Breast epithelium (tissue), 4 donors: ENCODE data around the gene CMPK1. TPM values are rescaled to one million over a fixed set of nuclear protein-coding genes. Genes with fewer than 3 reads are reported as not detected.
A peak's percentile ranks its signal among the peaks of the same experiment; 100 is the strongest.
"Not testable (repeated sequence)": the region's sequence is repeated elsewhere in the genome, so short reads cannot be mapped to it uniquely, and the experiment has no call there.

Source experiments
- DNase-seq, 2 donors: peaks; one replicate each; pipeline ENCODE4 v3.0.0-alpha.2; 2019; ENCODE audit warnings: low spot score in 2 of 2
- H3K27ac ChIP-seq, 2 donors: fragments of 200-600 bp; sonication (generic) in 1 of 2; one replicate each; pipeline ENCODE4 v1.5.1; 2016 to 2019; ENCODE audit warnings: mild to moderate bottlenecking in 1 of 2
- H3K27me3 ChIP-seq, 2 donors: fragments of 200-600 bp; sonication (generic) in 1 of 2; one replicate each; pipeline versions ENCODE4 v1.5.1 to v1.6.0; 2017 to 2019; ENCODE audit warnings: control low read depth in 1 of 2, mild to moderate bottlenecking in 1 of 2
- H3K36me3 ChIP-seq: fragments of 200-600 bp; one replicate; pipeline ENCODE4 v1.5.1; 2019
- H3K4me1 ChIP-seq, 2 donors: fragments of 200-600 bp; sonication (generic); one replicate each; pipeline ENCODE4 v1.5.1; 2016 to 2019; ENCODE audit warnings: control low read depth in 1 of 2
- H3K4me3 ChIP-seq, 3 donors: fragments of 200-600 bp; sonication (generic); 1 replicate in 2 of 3; 2 replicates in 1 of 3; pipeline ENCODE4 v1.5.1; 2016 to 2019; ENCODE audit warnings: mild to moderate bottlenecking in 3 of 3, moderate library complexity in 2 of 3
- H3K9me3 ChIP-seq, 2 donors: fragments of 200-600 bp; sonication (generic) in 1 of 2; one replicate each; pipeline ENCODE4 v1.5.1; 2016 to 2019; ENCODE audit warnings: control low read depth in 1 of 2
- CTCF ChIP-seq, 3 donors: fragments of 450-650 bp; IDR thresholded peaks; one replicate each; pipeline ENCODE4 v1.5.1; 2016 to 2017; ENCODE audit warnings: antibody characterized with exemption in 3 of 3, mild to moderate bottlenecking in 3 of 3, moderate library complexity in 3 of 3
- POLR2A ChIP-seq: fragments of 450-650 bp; IDR thresholded peaks from one replicate; pipeline ENCODE4 v1.6.1; 2016; ENCODE audit warnings: antibody characterized with exemption, mild to moderate bottlenecking, moderate library complexity
- POLR2AphosphoS5 ChIP-seq, 3 donors: sonication (generic); formaldehyde crosslinking; IDR thresholded peaks; one replicate each; pipeline ENCODE4 v1.6.1; 2017; ENCODE audit warnings: antibody characterized with exemption in 3 of 3
- intact Hi-C: fragments of 100-400 bp; cut with DNase I; formaldehyde crosslinking; loops from one replicate; pipeline ENCODE4 v1.15.1; 2023; ENCODE audit warnings: low total_unique reads
- total RNA-seq, 3 donors: library from RNA; depleted of rRNA; stranded (reverse); fragments of >200 nt; gene quantifications; one replicate each; pipeline ENCODE4 v1.1.0, GENCODE V29; 2016

CMPK1 gene
- total RNA-seq, 3 donors from 2014 or later: 83.6 to 177 (median 130) TPM

- no peak overlapping the region for H3K27ac ChIP-seq
- TF ChIP-seq CTCF (IDR thresholded peaks at IDR 0.05) (no peak), POLR2AphosphoS5 (IDR thresholded peaks at IDR 0.05) (no peak), POLR2A (no peak)
- peaks cover 0 to 4% of the 10 kb centered on the region in 2 donors for H3K4me1 ChIP-seq
- H3K36me3 ChIP-seq: no peaks in the 10 kb centered on the region
- H3K9me3 ChIP-seq: no peaks in the 10 kb centered on the region
- DNase-seq: no peak
- no peak overlapping the region for H3K4me3 ChIP-seq
- H3K27me3 ChIP-seq: no peaks in the 10 kb centered on the region
- intact Hi-C loops: no loop called here
Observed at GRCh38 chr1:47309427-47309826, 24.2 kb upstream of the CMPK1 start.

- intact Hi-C loops: no loop called here
- H3K36me3 ChIP-seq: no peaks in the 10 kb centered on the region
Observed at GRCh38 chr1:47313915-47314664, 19.5 kb upstream of the CMPK1 start, which contains the start of gene STIL. TSS of gene STIL (minus strand) at chr1:47314147. CDS start at chr1:47310319, 3,828 bp downstream.

GRCh38 chr1:47317841-47318240, 15.7 kb upstream of the CMPK1 start:
- intact Hi-C loops: no loop called here
- no peak for DNase-seq
- Histone ChIP-seq H3K9me3 (no peaks in the 10 kb centered on the region), H3K4me3 (no peak overlapping the region), H3K27me3 (no peaks in the 10 kb centered on the region), H3K36me3 (no peaks in the 10 kb centered on the region), H3K27ac (no peak overlapping the region), H3K4me1 (peaks cover 0 to 4% of the 10 kb centered on the region in 2 donors)
- TF ChIP-seq CTCF (IDR thresholded peaks at IDR 0.05): no peak
- no peak for TF ChIP-seq POLR2A
- TF ChIP-seq POLR2AphosphoS5 (IDR thresholded peaks at IDR 0.05): no peak

More at GRCh38 chr1:47313915-47314664, 19.5 kb upstream of the CMPK1 start, which contains the start of gene STIL:
- no peaks in the 10 kb centered on the region for H3K27me3 ChIP-seq
- H3K4me3 ChIP-seq: peak within 1 kb of the TSS; percentile 64 to 84 (median 65)
- DNase-seq: peak; percentile 99
- peaks cover 0 to 4% of the 10 kb centered on the region in 2 donors for H3K4me1 ChIP-seq
- TF ChIP-seq POLR2AphosphoS5 (IDR thresholded peaks at IDR 0.05) (peak; percentile 55 to 84 (median 58)), CTCF (IDR thresholded peaks at IDR 0.05) (no peak), POLR2A (peak; percentile 52)
- H3K27ac ChIP-seq: peak within 1 kb of the TSS; percentile 74 to 85
- H3K9me3 ChIP-seq: no peaks in the 10 kb centered on the region

GRCh38 chr1:47319968-47320367, 13.6 kb upstream of the CMPK1 start:
- intact Hi-C loops: loop anchor here (2.0 kb wide), 1 partner anchor 49 kb away; no protein-coding TSS in a partner anchor
- DNase-seq, H3K4me3 ChIP-seq: not testable (repeated sequence)

GRCh38 chr1:47323599-47324031, 10.0 kb upstream of the CMPK1 start:
- no peak for TF ChIP-seq POLR2AphosphoS5 (IDR thresholded peaks at IDR 0.05)
- Histone ChIP-seq H3K27me3 (no peaks in the 10 kb centered on the region), H3K4me1 (no peaks in the 10 kb centered on the region), H3K4me3 (no peak overlapping the region), H3K27ac (peak overlapping the region in 1 of 2 donors; percentile 86), H3K9me3 (no peaks in the 10 kb centered on the region), H3K36me3 (no peaks in the 10 kb centered on the region)
- intact Hi-C loops: no loop called here
- DNase-seq: no peak

More at GRCh38 chr1:47319968-47320367, 13.6 kb upstream of the CMPK1 start:
- H3K9me3 ChIP-seq, H3K27ac ChIP-seq, H3K27me3 ChIP-seq, H3K36me3 ChIP-seq, H3K4me1 ChIP-seq: not testable (repeated sequence)

- Histone ChIP-seq H3K27me3 (no peaks in the 10 kb centered on the region), H3K4me1 (no peaks in the 10 kb centered on the region), H3K27ac (peak overlapping the region; percentile 68 to 86), H3K9me3 (no peaks in the 10 kb centered on the region), H3K36me3 (no peaks in the 10 kb centered on the region), H3K4me3 (no peak overlapping the region)
- no peak for TF ChIP-seq POLR2AphosphoS5 (IDR thresholded peaks at IDR 0.05)
- no peak for TF ChIP-seq CTCF (IDR thresholded peaks at IDR 0.05)
- no peak for TF ChIP-seq POLR2A
- intact Hi-C loops: no loop called here
- DNase-seq: no peak
Observed at GRCh38 chr1:47324682-47325081, 8.9 kb upstream of the CMPK1 start.
